Measurements from ENCODE around the gene APOL5.

Gene APOL5

DNA sequence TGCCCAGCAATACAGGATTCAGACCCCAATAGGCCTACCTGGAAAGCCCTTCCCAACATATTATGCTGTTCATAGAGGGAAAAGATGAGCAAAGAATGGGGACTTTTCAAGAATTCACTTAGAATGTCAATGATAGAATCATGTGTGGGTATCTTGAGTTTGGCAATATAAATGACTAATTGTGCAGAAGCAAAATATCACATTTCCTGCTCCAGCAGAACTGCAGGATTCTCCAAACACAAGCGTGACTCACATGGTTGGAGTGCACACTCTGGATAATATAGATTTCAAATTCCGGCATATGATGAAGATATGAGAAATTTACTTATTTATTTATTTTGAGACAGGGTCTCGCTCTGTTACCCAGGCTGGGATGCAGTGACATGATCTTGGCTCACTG is 12.5 kb upstream of the APOL5 start:
- Histone ChIP-seq H4K20me1 (ENCODE audit: insufficient read depth) (no peaks in the 10 kb centered on the region), H3K36me3 (ENCODE audit: insufficient read depth) (no peaks in the 10 kb centered on the region), H3K27me3 (ENCODE audit: insufficient read depth, low read depth) (no peaks in the 10 kb centered on the region), H2AFZ (ENCODE audit: low read depth) (no peak overlapping the region), H3K4me1 (ENCODE audit: low read depth, poor library complexity, severe bottlenecking) (no peaks in the 10 kb centered on the region), H3K4me3 (IDR thresholded peaks at IDR 0.05; ENCODE audit: insufficient read depth, low read depth, low read length) (no peak overlapping the region), H3K9ac (no peak overlapping the region), H3K79me2 (ENCODE audit: insufficient read depth, low read depth) (no peaks in the 10 kb centered on the region), H3K27ac (no peak overlapping the region), H3K4me2 (no peak overlapping the region)
- no peak for TF ChIP-seq CTCF (conservative IDR thresholded peaks at IDR 0.05; ENCODE audit: low read depth, low read length)

GRCh38 chr22:35708453-35708852 is 9.2 kb upstream of the APOL5 start:
- no peak overlapping the region for H3K27ac ChIP-seq
- H3K79me2 ChIP-seq (ENCODE audit: insufficient read depth, low read depth): no peaks in the 10 kb centered on the region
- H3K4me1 ChIP-seq (ENCODE audit: low read depth, poor library complexity, severe bottlenecking): no peaks in the 10 kb centered on the region
- no peaks in the 10 kb centered on the region for H3K27me3 ChIP-seq (ENCODE audit: insufficient read depth, low read depth)
- no peaks in the 10 kb centered on the region for H4K20me1 ChIP-seq (ENCODE audit: insufficient read depth)
- H3K4me2 ChIP-seq: no peak overlapping the region
- TF ChIP-seq CTCF (conservative IDR thresholded peaks at IDR 0.05; ENCODE audit: low read depth, low read length): no peak
- H3K36me3 ChIP-seq (ENCODE audit: insufficient read depth): no peaks in the 10 kb centered on the region
- no peak overlapping the region for H3K4me3 ChIP-seq (IDR thresholded peaks at IDR 0.05; ENCODE audit: insufficient read depth, low read depth, low read length)
- no peak overlapping the region for H2AFZ ChIP-seq (ENCODE audit: low read depth)
- H3K9ac ChIP-seq: no peak overlapping the region

GRCh38 chr22:35708917-35709316 is 8.8 kb upstream of the APOL5 start:
- TF ChIP-seq CTCF (conservative IDR thresholded peaks at IDR 0.05; ENCODE audit: low read depth, low read length): no peak
- H3K36me3 ChIP-seq (ENCODE audit: insufficient read depth): no peaks in the 10 kb centered on the region
- no peak overlapping the region for H2AFZ ChIP-seq (ENCODE audit: low read depth)
- no peaks in the 10 kb centered on the region for H3K27me3 ChIP-seq (ENCODE audit: insufficient read depth, low read depth)
- no peak overlapping the region for H3K9ac ChIP-seq
- no peaks in the 10 kb centered on the region for H3K4me1 ChIP-seq (ENCODE audit: low read depth, poor library complexity, severe bottlenecking)
- H3K4me3 ChIP-seq (IDR thresholded peaks at IDR 0.05; ENCODE audit: insufficient read depth, low read depth, low read length): no peak overlapping the region
- no peaks in the 10 kb centered on the region for H3K79me2 ChIP-seq (ENCODE audit: insufficient read depth, low read depth)
- no peaks in the 10 kb centered on the region for H4K20me1 ChIP-seq (ENCODE audit: insufficient read depth)
- H3K4me2 ChIP-seq: no peak overlapping the region
- H3K27ac ChIP-seq: no peak overlapping the region

- Histone ChIP-seq H3K79me2 (ENCODE audit: insufficient read depth, low read depth) (no peaks in the 10 kb centered on the region), H3K4me1 (ENCODE audit: low read depth, poor library complexity, severe bottlenecking) (no peaks in the 10 kb centered on the region), H3K4me3 (IDR thresholded peaks at IDR 0.05; ENCODE audit: insufficient read depth, low read depth, low read length) (no peak overlapping the region), H3K27me3 (ENCODE audit: insufficient read depth, low read depth) (no peaks in the 10 kb centered on the region), H2AFZ (ENCODE audit: low read depth) (no peak overlapping the region), H3K4me2 (no peak overlapping the region), H3K9ac (no peak overlapping the region), H3K36me3 (ENCODE audit: insufficient read depth) (no peaks in the 10 kb centered on the region), H3K27ac (no peak overlapping the region), H4K20me1 (ENCODE audit: insufficient read depth) (no peaks in the 10 kb centered on the region)
- TF ChIP-seq CTCF (conservative IDR thresholded peaks at IDR 0.05; ENCODE audit: low read depth, low read length): no peak
Observed at GRCh38 chr22:35711336-35711735, 6.3 kb upstream of the APOL5 start.

DNA sequence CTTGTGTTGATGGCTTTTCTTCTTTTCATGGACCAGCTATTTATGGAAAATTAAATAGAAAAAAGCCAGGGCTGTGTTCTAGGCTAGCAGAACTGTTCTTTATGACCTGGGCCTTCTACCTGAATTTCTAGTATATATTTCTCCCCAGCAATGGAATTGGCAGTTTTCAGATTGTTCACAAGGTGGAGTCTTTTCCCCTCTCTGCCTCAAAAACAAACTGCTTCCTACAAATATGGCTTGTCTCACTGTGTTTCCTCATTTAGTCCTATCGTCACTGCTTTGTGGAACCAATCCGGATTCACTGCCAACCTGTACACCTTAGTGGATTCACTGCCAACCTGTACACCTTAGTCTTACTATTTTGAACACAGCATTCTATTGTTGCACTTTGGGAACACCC is 5.0 kb upstream of the APOL5 start:
- no peaks in the 10 kb centered on the region for H3K79me2 ChIP-seq (ENCODE audit: insufficient read depth, low read depth)
- H3K27me3 ChIP-seq (ENCODE audit: insufficient read depth, low read depth): no peaks in the 10 kb centered on the region
- H3K9ac ChIP-seq: no peak overlapping the region
- no peak overlapping the region for H3K4me2 ChIP-seq
- no peaks in the 10 kb centered on the region for H4K20me1 ChIP-seq (ENCODE audit: insufficient read depth)
- no peak overlapping the region for H3K27ac ChIP-seq
- no peaks in the 10 kb centered on the region for H3K36me3 ChIP-seq (ENCODE audit: insufficient read depth)
- H3K4me3 ChIP-seq (IDR thresholded peaks at IDR 0.05; ENCODE audit: insufficient read depth, low read depth, low read length): no peak overlapping the region
- TF ChIP-seq CTCF (conservative IDR thresholded peaks at IDR 0.05; ENCODE audit: low read depth, low read length): no peak
- no peaks in the 10 kb centered on the region for H3K4me1 ChIP-seq (ENCODE audit: low read depth, poor library complexity, severe bottlenecking)
- no peak overlapping the region for H2AFZ ChIP-seq (ENCODE audit: low read depth)

Data from KMS-11 (cell line).